Measurements from ENCODE around the gene ARHGAP1. TPM values are rescaled to one million over a fixed set of nuclear protein-coding genes. Genes with fewer than 3 reads are reported as not detected.
A peak's percentile ranks its signal among the peaks of the same experiment; 100 is the strongest.

Gene ARHGAP1
- total and polyA plus RNA-seq, 2 of the 4 experiments (the other 2 are of a cell fraction): 46.6 to 78.8 TPM

GRCh38 chr11:46726206-46726862 lies 25.9 kb upstream of the ARHGAP1 start:
- Histone ChIP-seq H4K20me1 (ENCODE audit: insufficient read depth, low read length) (no peaks in the 10 kb centered on the region), H2BK120ac (ENCODE audit: low read depth, low read length) (no peak overlapping the region), H4K5ac (ENCODE audit: low read depth, low read length) (no peak overlapping the region), H4K91ac (ENCODE audit: insufficient read depth, low read depth, low read length) (no peak overlapping the region), H3K4me1 (ENCODE audit: control insufficient read depth, insufficient read depth, low read length) (no peaks in the 10 kb centered on the region), H3K14ac (replicated peaks; ENCODE audit: low read depth, low read length) (no peak overlapping the region), H2BK5ac (ENCODE audit: low read depth, low read length, poor library complexity, severe bottlenecking) (no peak overlapping the region), H3K36me3 (ENCODE audit: control insufficient read depth, insufficient read depth, low read length) (no peaks in the 10 kb centered on the region), H3K4me2 (ENCODE audit: low read depth, low read length) (no peak overlapping the region), H3K9me1 (ENCODE audit: insufficient read depth, low read length) (0 out of 2 replicates have a peak, but pooled peaks cover 3% of the 10 kb centered on the region), H3K27ac (ENCODE audit: insufficient read depth, low read length) (no peak overlapping the region), H3K23ac (ENCODE audit: low read depth, low read length) (no peak overlapping the region), H3K9ac (ENCODE audit: low read depth, low read length) (no peak overlapping the region), H4K8ac (ENCODE audit: low read depth in 2 of 2, low read length in 2 of 2) (no peak overlapping the region), H2AK9ac (replicated peaks; ENCODE audit: low read depth, low read length, poor library complexity) (peak overlapping the region; percentile 28), H3K56ac (ENCODE audit: extremely low read depth, insufficient read depth, low read length) (no peak overlapping the region), H2AK5ac (ENCODE audit: low read depth, low read length) (no peak overlapping the region), H3K4ac (ENCODE audit: low read depth, low read length) (no peak overlapping the region), H3K9me3 (ENCODE audit: control insufficient read depth, insufficient read depth, low read length) (no peaks in the 10 kb centered on the region), H2AFZ (replicated peaks; ENCODE audit: low read length, poor library complexity) (no peak overlapping the region), H2BK15ac (ENCODE audit: low read depth, low read length) (no peak overlapping the region), H2BK20ac (ENCODE audit: low read depth, low read length) (no peak overlapping the region), H3K27me3 (ENCODE audit: control insufficient read depth, insufficient read depth, low read length) (no peaks in the 10 kb centered on the region), H3K18ac (ENCODE audit: low read depth, low read length) (no peak overlapping the region), H3K4me3 (ENCODE audit: insufficient read depth, low read depth, low read length) (no peak overlapping the region), H3K79me1 (ENCODE audit: low read depth in 1 of 2, low read length in 2 of 2) (no peaks in the 10 kb centered on the region)
- ATAC-seq (ENCODE audit: low read depth) (no peak), DNase-seq (no peak)
- WGBS, 2 experiments (ENCODE audit: extremely low coverage in 2 of 2, insufficient read length in 1 of 2): 94% methylated on average over 13 of the region's 26 CpGs; no CpG with 5 or more reads in 1 of the 2 experiments
- no TSS peak for BruUV-seq (replicated peaks)
- CTCF ChIA-PET: interaction anchor here (0.6 kb wide), 1 partner anchor 21 kb away, joined by 4 read pairs; no protein-coding TSS in a partner anchor
- intact Hi-C loops (cut with micrococcal nuclease) (no loop called here), in situ Hi-C loops (cut with MboI; ENCODE audit: low sequenced_read_pairs) (no loop called here), dilution Hi-C loops (cut with HindIII; ENCODE audit: low sequenced_read_pairs, unreplicated experiment) (no loop called here)
- no peak for TF ChIP-seq SMC3 (IDR thresholded peaks at IDR 0.05; ENCODE audit: low read depth, low read length)
- TF ChIP-seq BHLHE40 (IDR thresholded peaks at IDR 0.05; ENCODE audit: low read depth, low read length): no peak
- no peak for TF ChIP-seq CTCF (conservative IDR thresholded peaks at IDR 0.05; ENCODE audit: low read depth, low read length)
- no peak for TF ChIP-seq NFE2L2 (IDR thresholded peaks at IDR 0.05; ENCODE audit: low read depth, low read length)
- TF ChIP-seq RCOR1 (IDR thresholded peaks at IDR 0.05; ENCODE audit: insufficient replicate concordance, low read length): no peak
- TF ChIP-seq CHD1 (IDR thresholded peaks at IDR 0.05; ENCODE audit: low read depth, low read length): no peak
- POLR2A ChIA-PET (ENCODE audit: unreplicated experiment): no interaction called here
